ENCODE results near the gene RNF113A. TPM values are rescaled to one million over a fixed set of nuclear protein-coding genes. Genes with fewer than 3 reads are reported as not detected.

RNF113A gene
- total and polyA plus RNA-seq, 2 of the 8 experiments (the other 6 are each of a cell fraction or from before 2014, with no cell fraction given): 10.3 to 14.2 TPM

- H3K14ac ChIP-seq (ENCODE audit: insufficient read length): no peak overlapping the region
- H2BK5ac ChIP-seq (ENCODE audit: low read depth, low read length): no peak overlapping the region
- ChIA-PET CTCF (ENCODE audit: partially characterized antibody) (interaction anchor here (1.2 to 2.9 kb wide), 2 partner anchors 33 to 559 kb away, joined by 4 to 8 read pairs; no protein-coding TSS in a partner anchor), POLR2A (ENCODE audit: partially characterized antibody) (no interaction called here)
- no peaks in the 10 kb centered on the region for H3K23me2 ChIP-seq (ENCODE audit: low read depth, low read length)
- no peak overlapping the region for H3K23ac ChIP-seq (ENCODE audit: insufficient read length)
- no peak overlapping the region for H3K18ac ChIP-seq (ENCODE audit: extremely low read depth, low read length)
- no peak overlapping the region for H4K5ac ChIP-seq (ENCODE audit: insufficient read length, low read depth, low read length)
- H3K9ac ChIP-seq (replicated peaks in 1 of 4; ENCODE audit: extremely low read depth in 1 of 4, low read depth in 3 of 4, low read length in 3 of 4): no peak overlapping the region
- no peak overlapping the region for H2BK120ac ChIP-seq (replicated peaks; ENCODE audit: low read depth, low read length)
- no peak overlapping the region for H2AFZ ChIP-seq (ENCODE audit: low read length)
- no peaks in the 10 kb centered on the region for H3K79me1 ChIP-seq (ENCODE audit: low read depth, low read length)
- H4K20me1 ChIP-seq (replicated peaks in 1 of 2; ENCODE audit: control insufficient read depth in 1 of 2, insufficient read depth in 2 of 2, low read length in 2 of 2): no peaks in the 10 kb centered on the region
- no peak overlapping the region for H3K4me3 ChIP-seq (ENCODE audit: extremely low read depth in 1 of 4, insufficient read depth in 2 of 4, low read depth in 3 of 4, low read length in 4 of 4)
- no peak overlapping the region for H2BK20ac ChIP-seq (ENCODE audit: low read length)
- no peak overlapping the region for H3K4me2 ChIP-seq (ENCODE audit: insufficient read depth in 1 of 2, low read depth in 2 of 2, low read length in 2 of 2)
- no peak overlapping the region for H3K27ac ChIP-seq (ENCODE audit: low read depth, low read length)
- no peaks in the 10 kb centered on the region for H3K27me3 ChIP-seq (replicated peaks in 1 of 4; ENCODE audit: control insufficient read depth in 3 of 4, extremely low read depth in 1 of 4, insufficient read depth in 3 of 4, low read length in 3 of 4)
- no peak overlapping the region for H3K4ac ChIP-seq (replicated peaks; ENCODE audit: insufficient read length, low read depth, low read length)
- no peak overlapping the region for H2BK15ac ChIP-seq (ENCODE audit: low read length)
- no peak overlapping the region for H2AK5ac ChIP-seq (ENCODE audit: low read depth, low read length)
- FAIRE-seq: no peak
- H3K4me1 ChIP-seq (replicated peaks in 1 of 4; ENCODE audit: control insufficient read depth in 3 of 4, insufficient read depth in 4 of 4, low read length in 3 of 4): no peaks in the 10 kb centered on the region
- H2BK12ac ChIP-seq (ENCODE audit: low read depth, low read length): no peak overlapping the region
- TF ChIP-seq RBBP5 (IDR thresholded peaks at IDR 0.05; ENCODE audit: borderline replicate concordance, low read depth, low read length) (no peak), SUZ12 (IDR thresholded peaks at IDR 0.05; ENCODE audit: low read length) (no peak), TAF1 (IDR thresholded peaks at IDR 0.05; ENCODE audit: low read depth, low read length) (no peak), CBX8 (IDR thresholded peaks at IDR 0.05; ENCODE audit: borderline replicate concordance, low read depth, low read length) (no peak), YY1 (IDR thresholded peaks at IDR 0.05; ENCODE audit: low read depth, low read length) (no peak), SIX5 (IDR thresholded peaks at IDR 0.05; ENCODE audit: low read depth, low read length) (no peak), MAFK (IDR thresholded peaks at IDR 0.05; ENCODE audit: low read depth, low read length) (no peak), JUN (IDR thresholded peaks at IDR 0.05; ENCODE audit: low read depth, low read length) (no peak), TCF12 (IDR thresholded peaks at IDR 0.05; ENCODE audit: low read depth, low read length) (no peak), EP300 (IDR thresholded peaks at IDR 0.05; ENCODE audit: borderline replicate concordance in 1 of 2, low read depth in 2 of 2, low read length in 2 of 2) (no peak), BRCA1 (IDR thresholded peaks at IDR 0.05; ENCODE audit: low read depth, low read length) (no peak), ZNF274 (IDR thresholded peaks at IDR 0.05; ENCODE audit: borderline replicate concordance, extremely low read depth, low read length) (no peak), SRF (IDR thresholded peaks at IDR 0.05; ENCODE audit: low read depth, low read length) (no peak), KDM4A (IDR thresholded peaks at IDR 0.05; ENCODE audit: low read depth, low read length, severe bottlenecking) (no peak), ATF3 (IDR thresholded peaks at IDR 0.05; ENCODE audit: insufficient read depth, low read depth, low read length) (no peak)
- H3K79me2 ChIP-seq (ENCODE audit: control insufficient read depth in 1 of 2, insufficient read depth in 2 of 2, low read length in 2 of 2): no peaks in the 10 kb centered on the region
- H3K36me3 ChIP-seq (ENCODE audit: control insufficient read depth in 2 of 4, insufficient read depth in 4 of 4, low read length in 3 of 4): no peaks in the 10 kb centered on the region
- H3K9me3 ChIP-seq (ENCODE audit: insufficient read depth in 2 of 2, low read depth in 1 of 2, low read length in 1 of 2): no peaks in the 10 kb centered on the region; a peak in 1 of 4 replicates
- no peak overlapping the region for H3K56ac ChIP-seq (replicated peaks; ENCODE audit: insufficient read length, low read depth, low read length)
- no peak overlapping the region for H4K91ac ChIP-seq (replicated peaks; ENCODE audit: insufficient read length, low read length)
- no peak overlapping the region for H4K8ac ChIP-seq (ENCODE audit: extremely low read depth, insufficient read depth, low read length)
- 64% methylated on average over 3 of the region's 5 CpGs; no CpG with 5 or more reads in 1 of the 2 experiments for WGBS, 2 experiments (ENCODE audit: extremely low coverage in 1 of 2, insufficient coverage in 1 of 2, insufficient read length in 1 of 2, insufficient replicate concordance in 2 of 2, low coverage in 1 of 2, low lambda C conversion rate in 2 of 2, missing lambda C conversion rate in 1 of 2)
- no peak for DNase-seq (ENCODE audit: low read depth in 1 of 2, low spot score in 2 of 2)
Measured at GRCh38 chrX:119916310-119916709, 44.8 kb upstream of the RNF113A start.

All from H1 (cell line).